ENCODE measurements around the gene SENP1. TPM values are rescaled to one million over a fixed set of nuclear protein-coding genes. Genes with fewer than 3 reads are reported as not detected.

SENP1 gene
- polyA plus RNA-seq, 3 donors, result 5.2 to 8.0 (median 6.0) TPM

GRCh38 chr12:48132826-48133225, 26.9 kb upstream of the SENP1 start:
- no peak overlapping the region for H3K27ac ChIP-seq (ENCODE audit: low read depth in 1 of 2, low read length in 2 of 2)

GRCh38 chr12:48131517-48131916, 25.6 kb upstream of the SENP1 start:
- H3K79me2 ChIP-seq (ENCODE audit: insufficient read depth, low read length), result no peaks in the 10 kb centered on the region
- WGBS (ENCODE audit: insufficient coverage), result no CpG with 5 or more reads among the region's 2 CpGs
- no peaks in the 10 kb centered on the region for H3K27me3 ChIP-seq (ENCODE audit: control insufficient read depth in 2 of 2, insufficient read depth in 2 of 2, low read length in 2 of 2)
- no peaks in the 10 kb centered on the region for H3K9me3 ChIP-seq (replicated peaks in 1 of 2; ENCODE audit: control insufficient read depth in 1 of 2, insufficient read depth in 1 of 2, low read length in 2 of 2)
- no peak overlapping the region for H3K4me2 ChIP-seq (replicated peaks; ENCODE audit: extremely low read depth, low read length, poor library complexity, severe bottlenecking)
- H2AFZ ChIP-seq (ENCODE audit: insufficient read depth, low read depth, low read length, poor library complexity, severe bottlenecking), result no peak overlapping the region
- no peak for TF ChIP-seq CTCF (IDR thresholded peaks at IDR 0.05)
- no peak overlapping the region for H3K4me3 ChIP-seq (replicated peaks in 1 of 3; ENCODE audit: low read depth in 2 of 3, low read length in 3 of 3)
- Mint-ChIP-seq H3K27me3 (ENCODE audit: low read depth in 3 of 3) (peaks cover 0 to 2% (median 2%) of the 10 kb centered on the region in 3 donors), H3K36me3 (peaks cover 4 to 16% of the 10 kb centered on the region in 2 donors), H3K9me3 (no peaks in the 10 kb centered on the region), H3K4me1 (no peaks in the 10 kb centered on the region), H3K4me3 (no peak overlapping the region), H3K27ac (no peak overlapping the region)
- no peak overlapping the region for H3K9ac ChIP-seq (ENCODE audit: insufficient read depth, low read length, poor library complexity, severe bottlenecking)
- no peak for DNase-seq
- no peaks in the 10 kb centered on the region for H3K4me1 ChIP-seq (ENCODE audit: control insufficient read depth in 1 of 2, insufficient read depth in 2 of 2, low read length in 2 of 2)
- no peaks in the 10 kb centered on the region for H4K20me1 ChIP-seq (ENCODE audit: insufficient read depth, low read length)
- H3K36me3 ChIP-seq (replicated peaks in 1 of 2; ENCODE audit: control insufficient read depth in 1 of 2, insufficient read depth in 2 of 2, low read length in 2 of 2), result peaks cover 4 to 15% of the 10 kb centered on the region in 2 donors
- intact Hi-C loops (cut with micrococcal nuclease), result no loop called here
- H3K27ac ChIP-seq (ENCODE audit: low read depth in 1 of 2, low read length in 2 of 2), result no peak overlapping the region

More at GRCh38 chr12:48132826-48133225, 26.9 kb upstream of the SENP1 start:
- H3K79me2 ChIP-seq (ENCODE audit: insufficient read depth, low read length), result no peaks in the 10 kb centered on the region
- no peak overlapping the region for H2AFZ ChIP-seq (ENCODE audit: insufficient read depth, low read depth, low read length, poor library complexity, severe bottlenecking)
- Mint-ChIP-seq H3K36me3 (peaks cover 4 to 13% of the 10 kb centered on the region in 2 donors), H3K4me1 (no peaks in the 10 kb centered on the region), H3K4me3 (no peak overlapping the region), H3K27ac (no peak overlapping the region), H3K27me3 (ENCODE audit: low read depth in 3 of 3) (peaks cover 0 to 2% (median 2%) of the 10 kb centered on the region in 3 donors), H3K9me3 (no peaks in the 10 kb centered on the region)
- H4K20me1 ChIP-seq (ENCODE audit: insufficient read depth, low read length), result no peaks in the 10 kb centered on the region
- WGBS (ENCODE audit: insufficient coverage), result 97% methylated on average over 10 of the region's 14 CpGs
- TF ChIP-seq CTCF (IDR thresholded peaks at IDR 0.05), result no peak
- H3K4me2 ChIP-seq (replicated peaks; ENCODE audit: extremely low read depth, low read length, poor library complexity, severe bottlenecking), result no peak overlapping the region
- no peaks in the 10 kb centered on the region for H3K9me3 ChIP-seq (replicated peaks in 1 of 2; ENCODE audit: control insufficient read depth in 1 of 2, insufficient read depth in 1 of 2, low read length in 2 of 2)
- no peaks in the 10 kb centered on the region for H3K4me1 ChIP-seq (ENCODE audit: control insufficient read depth in 1 of 2, insufficient read depth in 2 of 2, low read length in 2 of 2)
- intact Hi-C loops (cut with micrococcal nuclease), result no loop called here
- no peak overlapping the region for H3K4me3 ChIP-seq (replicated peaks in 1 of 3; ENCODE audit: low read depth in 2 of 3, low read length in 3 of 3)
- no peaks in the 10 kb centered on the region for H3K27me3 ChIP-seq (ENCODE audit: control insufficient read depth in 2 of 2, insufficient read depth in 2 of 2, low read length in 2 of 2)
- no peak overlapping the region for H3K9ac ChIP-seq (ENCODE audit: insufficient read depth, low read length, poor library complexity, severe bottlenecking)
- no peak for DNase-seq
- peaks cover 4 to 15% of the 10 kb centered on the region in 2 donors for H3K36me3 ChIP-seq (replicated peaks in 1 of 2; ENCODE audit: control insufficient read depth in 1 of 2, insufficient read depth in 2 of 2, low read length in 2 of 2)

Measured in CD14-positive monocyte (primary cell).